Endothelial cell of umbilical vein (primary cell): ENCODE results near the gene GCNT2. TPM values are rescaled to one million over a fixed set of nuclear protein-coding genes. Genes with fewer than 3 reads are reported as not detected.

ENCODE experiments used
- BruUV-seq: library from RNA; stranded (reverse); fragments of 400-500 nt; replicated peaks from 2 replicates; lab custom pipeline; 2021; lab: Mats Ljungman, UMichigan
- CTCF ChIA-PET: fragments of 300-600, 350-600 bp; sonication (Branson Sonifier 250); formaldehyde crosslinking; loops from one replicate; lab custom pipeline; 2021; ENCODE audit warnings: antibody characterized with exemption, inconsistent platforms; lab: Charles Lee
- POLR2A ChIA-PET: fragments of 300-600, 350-600 bp; sonication (Branson Sonifier 250); formaldehyde crosslinking; loops from one replicate; lab custom pipeline; 2021; ENCODE audit warnings: antibody characterized with exemption, inconsistent platforms; lab: Charles Lee
- DNase-seq: peaks from one replicate; pipeline ENCODE4 v3.0.0-alpha.2; 2011; ENCODE audit warnings: low read depth, low spot score
- FAIRE-seq: peaks from 2 replicates; lab custom pipeline; 2011; peaks lifted over from hg19 to GRCh38; lab: Jason Lieb, UNC
- H2AFZ ChIP-seq: 2 replicates; pipeline ENCODE4 v1.6.0; 2012; ENCODE audit warnings: low read depth, low read length, control low read depth, inconsistent platforms
- H3K27ac ChIP-seq: 2 replicates; pipeline ENCODE4 v1.5.1; 2011; ENCODE audit warnings: low read depth, mild to moderate bottlenecking, control low read depth, low read length, moderate library complexity; ENCODE audit not compliant: insufficient read depth
- H3K27me3 ChIP-seq, 2 experiments: 2 replicates each; pipeline versions ENCODE4 v1.6.0 to v1.6.1; 2011; ENCODE audit warnings: low read length in 2 of 2, mixed read lengths in 1 of 2; ENCODE audit not compliant: control insufficient read depth in 2 of 2, insufficient read depth in 2 of 2
- H3K36me3 ChIP-seq, 2 experiments: 2 replicates in 1 of 2; 3 replicates in 1 of 2; pipeline ENCODE4 v1.5.1; 2011; ENCODE audit warnings: low read length in 2 of 2, mild to moderate bottlenecking in 1 of 2, moderate library complexity in 1 of 2; ENCODE audit not compliant: control insufficient read depth in 2 of 2, insufficient read depth in 2 of 2; ENCODE audit errors: extremely low read depth in 1 of 2
- H3K4me1 ChIP-seq: 3 replicates; pipeline ENCODE4 v1.5.1; 2011; ENCODE audit warnings: mild to moderate bottlenecking, low read length; ENCODE audit not compliant: control insufficient read depth, insufficient read depth; ENCODE audit errors: extremely low read depth
- H3K4me2 ChIP-seq: 2 replicates; pipeline ENCODE4 v1.6.1; 2011; ENCODE audit warnings: low read length, control low read depth, mixed read lengths; ENCODE audit not compliant: insufficient read depth
- H3K4me3 ChIP-seq, 3 experiments: fragments of 200-600 bp in 1 of 3; sonication (generic), shearing (Covaris generic) in 1 of 3; replicated peaks in 1 of 3; 2 replicates each; pipeline ENCODE4 v1.5.1; 2011 to 2016; ENCODE audit warnings: control low read depth in 3 of 3, low read length in 3 of 3, mild to moderate bottlenecking in 2 of 3, inconsistent platforms in 1 of 3, low read depth in 1 of 3, moderate library complexity in 1 of 3; ENCODE audit not compliant: insufficient read depth in 1 of 3
- H3K79me2 ChIP-seq: 2 replicates; pipeline ENCODE4 v1.6.0; 2012; ENCODE audit warnings: low read length, inconsistent platforms; ENCODE audit not compliant: control insufficient read depth, insufficient read depth
- H3K9ac ChIP-seq: replicated peaks from 2 replicates; pipeline ENCODE3; 2011; ENCODE audit warnings: low read length, control low read depth; ENCODE audit not compliant: insufficient read depth; ENCODE audit errors: extremely low read depth
- H3K9me1 ChIP-seq: replicated peaks from 3 replicates; pipeline ENCODE4 v1.6.0; 2011; ENCODE audit warnings: mild to moderate bottlenecking, low read length; ENCODE audit not compliant: control insufficient read depth, insufficient read depth; ENCODE audit errors: extremely low read depth
- H3K9me3 ChIP-seq: replicated peaks from 2 replicates; pipeline ENCODE4 v1.5.1; 2012; ENCODE audit warnings: low read length, inconsistent platforms; ENCODE audit not compliant: control insufficient read depth, insufficient read depth
- H4K20me1 ChIP-seq: replicated peaks from 2 replicates; pipeline ENCODE3; 2011; ENCODE audit warnings: mild to moderate bottlenecking, low read length; ENCODE audit not compliant: control insufficient read depth, insufficient read depth; ENCODE audit errors: extremely low read depth
- CTCF ChIP-seq, 2 donors: IDR thresholded peaks; 1 replicate in 1 of 2; 2 replicates in 1 of 2; pipeline ENCODE4 v1.5.1; 2011; ENCODE audit warnings: low read length in 2 of 2, mild to moderate bottlenecking in 2 of 2, moderate library complexity in 2 of 2, control low read depth in 1 of 2, inconsistent platforms in 1 of 2, low read depth in 1 of 2; ENCODE audit not compliant: insufficient read depth in 1 of 2; ENCODE audit errors: extremely low read depth in 1 of 2
- EZH2 ChIP-seq: IDR thresholded peaks from 2 replicates; pipeline ENCODE4 v1.6.1; 2012; ENCODE audit warnings: borderline replicate concordance, low read depth, mild to moderate bottlenecking, moderate library complexity, low read length, inconsistent platforms; ENCODE audit not compliant: severe bottlenecking
- FOS ChIP-seq: IDR thresholded peaks from 2 replicates; pipeline ENCODE4 v1.6.1; 2011; ENCODE audit warnings: mild to moderate bottlenecking, low read length, moderate library complexity, borderline replicate concordance; ENCODE audit not compliant: insufficient read depth
- GATA2 ChIP-seq: IDR thresholded peaks from 2 replicates; pipeline ENCODE4 v1.7.0; 2011; ENCODE audit warnings: low read depth, mild to moderate bottlenecking, moderate library complexity, mixed read lengths, low read length; ENCODE audit not compliant: insufficient read length, insufficient read depth
- JUN ChIP-seq: IDR thresholded peaks from 2 replicates; pipeline ENCODE4 v1.6.1; 2011; ENCODE audit warnings: borderline replicate concordance, low read depth; ENCODE audit not compliant: insufficient read length, insufficient read depth
- MAX ChIP-seq: IDR thresholded peaks from 2 replicates; pipeline ENCODE4 v1.6.1; 2011; ENCODE audit not compliant: insufficient read depth, insufficient read length
- MYC ChIP-seq: IDR thresholded peaks from one replicate; pipeline ENCODE4 v1.6.1; 2011; ENCODE audit warnings: mild to moderate bottlenecking, low read depth, low read length
- POLR2A ChIP-seq: IDR thresholded peaks from 2 replicates; pipeline ENCODE4 v1.6.1; 2012; ENCODE audit warnings: low read depth, mild to moderate bottlenecking, control low read depth, low read length
- POLR2AphosphoS5 ChIP-seq: IDR thresholded peaks from 2 replicates; pipeline ENCODE4 v1.6.1; 2012; ENCODE audit warnings: low read depth, mild to moderate bottlenecking, control low read depth, low read length, moderate library complexity; ENCODE audit not compliant: insufficient read depth
- dilution Hi-C: fragments of 300-500 bp; cut with MboI; formaldehyde crosslinking; loops from one replicate; pipeline ENCODE4 v1.15.0; 2019; ENCODE audit warnings: low sequenced_read_pairs; ENCODE audit not compliant: extremely low pct_ligation_motif_present
- intact Hi-C: fragments of 100-400 bp; cut with micrococcal nuclease; formaldehyde crosslinking; loops from one replicate; pipeline ENCODE4 v1.10.0; 2022
- polyA plus RNA-seq, 4 experiments: library from polyadenylated mRNA; depleted of rRNA in 3 of 4; stranded (reverse) in 3 of 4; unstranded in 1 of 4; fragments of >200 nt; gene quantifications; 2 replicates each; pipeline versions ENCODE4 v1.2.1 to v1.2.3, GENCODE V29; 2011 to 2012; ENCODE audit warnings: missing spikeins in 1 of 4
- total RNA-seq: library from RNA; stranded (reverse); gene quantifications from 2 replicates; pipeline ENCODE4 v1.2.3, GENCODE V29; 2021

GCNT2 gene
- total and polyA plus RNA-seq, 2 donors (not counting 3 experiments of a cell fraction or from before 2014, with no cell fraction given) = 3.8 to 10.9 TPM

GRCh38 chr6:10543488-10543887 is 22.3 kb downstream of the GCNT2 start:
- no peaks in the 10 kb centered on the region for H4K20me1 ChIP-seq
- H3K4me3 ChIP-seq = no peak overlapping the region
- no peaks in the 10 kb centered on the region for H3K79me2 ChIP-seq
- ChIA-PET CTCF (no interaction called here), POLR2A (no interaction called here)
- intact Hi-C loops (no loop called here), dilution Hi-C loops (no loop called here)
- DNase-seq = no peak
- H3K4me1 ChIP-seq = no peaks in the 10 kb centered on the region
- no peak overlapping the region for H3K9ac ChIP-seq
- H3K4me2 ChIP-seq = no peak overlapping the region
- H3K27me3 ChIP-seq = no peaks in the 10 kb centered on the region
- no peak for FAIRE-seq
- BruUV-seq = no TSS peak
- H3K27ac ChIP-seq = no peak overlapping the region
- no peaks in the 10 kb centered on the region for H3K36me3 ChIP-seq
- no peak overlapping the region for H2AFZ ChIP-seq
- no peaks in the 10 kb centered on the region for H3K9me3 ChIP-seq
- no peaks in the 10 kb centered on the region for H3K9me1 ChIP-seq
- TF ChIP-seq FOS (no peak), JUN (no peak), POLR2A (no peak), EZH2 (no peak), POLR2AphosphoS5 (no peak), MAX (no peak), GATA2 (no peak), MYC (no peak)

- H3K9me3 ChIP-seq = no peaks in the 10 kb centered on the region
- no peaks in the 10 kb centered on the region for H3K27me3 ChIP-seq
- TF ChIP-seq MAX = no peak
- TF ChIP-seq POLR2A = no peak
- no peak for TF ChIP-seq JUN
- TF ChIP-seq FOS = no peak
- no peak for TF ChIP-seq EZH2
- no peak for TF ChIP-seq CTCF (IDR thresholded peaks at IDR 0.05; ENCODE audit: extremely low read depth in 1 of 2, insufficient read depth in 1 of 2, low read depth in 1 of 2, low read length in 2 of 2)
- no peaks in the 10 kb centered on the region for H3K36me3 ChIP-seq
- FAIRE-seq (no peak), DNase-seq (no peak)
- H3K9me1 ChIP-seq = no peaks in the 10 kb centered on the region
- ChIA-PET CTCF (interaction anchor here (1.1 to 1.7 kb wide), 6 partner anchors 10 to 25 kb away, joined by 3 to 9 read pairs (median 4); no protein-coding TSS in a partner anchor), POLR2A (interaction anchor here (1.2 kb wide), 1 partner anchor 10 kb away, joined by 3 read pairs; no protein-coding TSS in a partner anchor)
- no peak overlapping the region for H3K27ac ChIP-seq
- no peaks in the 10 kb centered on the region for H3K4me1 ChIP-seq
- no peak overlapping the region for H3K4me2 ChIP-seq
- intact Hi-C loops = no loop called here
- no peak overlapping the region for H3K9ac ChIP-seq
- no peaks in the 10 kb centered on the region for H3K79me2 ChIP-seq
- H4K20me1 ChIP-seq = no peaks in the 10 kb centered on the region
- dilution Hi-C loops = no loop called here
- no peak overlapping the region for H3K4me3 ChIP-seq
- no TSS peak for BruUV-seq
- H2AFZ ChIP-seq = no peak overlapping the region
These were observed 24.3 kb downstream of the GCNT2 start for GRCh38 chr6:10545482-10545881.
